GM18858 (cell line): ENCODE data around the gene GRIP2.
"Not testable (repeated sequence)": the region's sequence is repeated elsewhere in the genome, so short reads cannot be mapped to it uniquely, and the experiment has no call there.

ENCODE experiments used
- ATAC-seq: cut with Tn5 transposase; IDR thresholded peaks from one replicate; pipeline ENCODE4 v1.9.1; 2021; ENCODE audit not compliant: unreplicated experiment

Gene GRIP2

GRCh38 chr3:14522768-14523167 is 17.4 kb downstream of the GRIP2 start:
- ATAC-seq = no peak

- no peak for ATAC-seq
These were observed 17.9 kb downstream of the GRIP2 start for GRCh38 chr3:14522129-14522691.

- no peak for ATAC-seq
These were observed 18.5 kb downstream of the GRIP2 start for GRCh38 chr3:14521611-14522010.

GRCh38 chr3:14520967-14521366 is 19.2 kb downstream of the GRIP2 start:
- no peak for ATAC-seq

GRCh38 chr3:14520149-14520548 is 20.0 kb downstream of the GRIP2 start:
- ATAC-seq = no peak

- no peak for ATAC-seq
These were observed 20.7 kb downstream of the GRIP2 start for GRCh38 chr3:14519406-14519805.

- no peak for ATAC-seq
These were observed 21.2 kb downstream of the GRIP2 start for GRCh38 chr3:14518893-14519292.

- ATAC-seq = no peak
These were observed 21.7 kb downstream of the GRIP2 start for GRCh38 chr3:14518432-14518802.

- no peak for ATAC-seq
These were observed 22.3 kb downstream of the GRIP2 start for GRCh38 chr3:14517601-14518431.

GRCh38 chr3:14516738-14517345 is 23.3 kb downstream of the GRIP2 start:
- ATAC-seq = no peak

- not testable (repeated sequence) for ATAC-seq
These were observed 24.6 kb downstream of the GRIP2 start for GRCh38 chr3:14515526-14515925.

GRCh38 chr3:14514323-14514720 is 25.8 kb downstream of the GRIP2 start:
- ATAC-seq = no peak

- no peak for ATAC-seq
These were observed 26.4 kb downstream of the GRIP2 start for GRCh38 chr3:14513566-14514322.

GRCh38 chr3:14512942-14513327 is 27.2 kb downstream of the GRIP2 start:
- no peak for ATAC-seq

- no peak for ATAC-seq
These were observed 27.7 kb downstream of the GRIP2 start for GRCh38 chr3:14512281-14512941.

- ATAC-seq = no peak
These were observed 28.4 kb downstream of the GRIP2 start for GRCh38 chr3:14511623-14512280.

- no peak for ATAC-seq
These were observed 29.1 kb downstream of the GRIP2 start for GRCh38 chr3:14510838-14511622.

GRCh38 chr3:14509796-14510100 is 30.4 kb downstream of the GRIP2 start:
- ATAC-seq = no peak

- ATAC-seq = no peak
These were observed 31.0 kb downstream of the GRIP2 start for GRCh38 chr3:14508966-14509795.
